ENCODE data around the gene RBM39. TPM values are rescaled to one million over a fixed set of nuclear protein-coding genes. Genes with fewer than 3 reads are reported as not detected.
"Not testable (repeated sequence)": the region's sequence is repeated elsewhere in the genome, so short reads cannot be mapped to it uniquely, and the experiment has no call there.

RBM39 gene
- total and polyA plus RNA-seq, 9 of the 15 experiments (the other 6 are each of a cell fraction or from before 2014, with no cell fraction given): 143 to 319 (median 228) TPM

GRCh38 chr20:35766843-35767242, 24.8 kb upstream of the RBM39 start:
- Histone ChIP-seq H3K4me1 (replicated peaks in 1 of 2; ENCODE audit: control insufficient read depth in 2 of 2, insufficient read depth in 2 of 2, low read length in 2 of 2) (peaks cover 9 to 22% of the 10 kb centered on the region in 2 experiments), H3K27me3 (ENCODE audit: control insufficient read depth in 2 of 2, insufficient read depth in 2 of 2, low read length in 2 of 2) (no peaks in the 10 kb centered on the region), H3K9me3 (replicated peaks; ENCODE audit: control insufficient read depth, insufficient read depth, low read depth, low read length) (no peaks in the 10 kb centered on the region), H4K20me1 (replicated peaks; ENCODE audit: control insufficient read depth, insufficient read depth, low read length) (no peaks in the 10 kb centered on the region), H3K36me3 (ENCODE audit: control insufficient read depth, insufficient read depth, low read length) (no peaks in the 10 kb centered on the region), H3K4me2 (ENCODE audit: insufficient read depth, low read length) (no peak overlapping the region), H3K4me3 (no peak overlapping the region), H2AFZ (ENCODE audit: low read depth, low read length) (0 out of 2 replicates have a peak overlapping the region, but pooled peaks have one; percentile 4), H3K9ac (ENCODE audit: insufficient read depth in 1 of 2, low read depth in 2 of 2, low read length in 2 of 2) (no peak overlapping the region), H3K27ac (ENCODE audit: extremely low read depth, low read depth, low read length) (no peak overlapping the region), H3K79me2 (ENCODE audit: control insufficient read depth, insufficient read depth, low read length) (no peaks in the 10 kb centered on the region), H3K9me1 (ENCODE audit: control insufficient read depth, insufficient read depth, low read length) (no peaks in the 10 kb centered on the region)
- 54% methylated on average over 4 of the region's 4 CpGs for WGBS (ENCODE audit: insufficient coverage, low coverage, missing lambda C conversion rate)
- FAIRE-seq (no peak), ATAC-seq (no peak), DNase-seq (ENCODE audit: extremely low read depth in 1 of 4, low spot score in 3 of 4) (no peak)
- intact Hi-C loops (cut with micrococcal nuclease) (no loop called here), in situ Hi-C loops (cut with MboI) (no loop called here)
- BruUV-seq (replicated peaks): no TSS peak
- CTCF ChIA-PET (ENCODE audit: low intra/inter-chr PET ratio): no interaction called here
- TF ChIP-seq RBM14 (IDR thresholded peaks at IDR 0.05; ENCODE audit: borderline replicate concordance, insufficient read depth, low read depth, low read length) (no peak), CREB5 (CRISPR knock-in tag; IDR thresholded peaks at IDR 0.05) (no peak), RBM25 (IDR thresholded peaks at IDR 0.05; ENCODE audit: low read depth, low read length, severe bottlenecking) (peak; percentile 15), ZNF121 (CRISPR knock-in tag; conservative IDR thresholded peaks at IDR 0.05) (peak; percentile 68), MYBL2 (IDR thresholded peaks at IDR 0.05; ENCODE audit: low read depth) (no peak), MYBL2 (CRISPR knock-in tag; IDR thresholded peaks at IDR 0.05; ENCODE audit: borderline replicate concordance) (no peak)
- POLR2A ChIA-PET: interaction anchor here (0.6 kb wide), 1 partner anchor 23 kb away, joined by 3 read pairs; no protein-coding TSS in a partner anchor

DNA sequence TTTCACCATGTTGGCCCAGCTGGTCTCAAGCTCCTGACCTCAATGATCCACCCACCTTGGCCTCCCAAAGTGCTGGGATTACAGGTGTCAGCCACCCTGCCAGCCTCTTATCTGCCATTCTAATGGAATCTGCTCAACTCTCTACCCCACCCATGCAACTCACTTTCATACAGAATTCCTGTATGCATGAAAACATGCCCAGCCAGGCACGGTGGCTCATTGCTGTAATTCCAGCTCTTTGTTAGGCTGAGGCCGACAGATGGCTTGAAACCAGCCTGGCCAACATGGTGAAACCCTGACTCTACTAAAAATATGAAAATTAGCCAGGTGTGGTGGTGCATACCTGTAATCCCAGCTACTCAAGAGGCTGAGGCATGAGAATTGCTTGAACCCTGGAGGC, 22.9 kb upstream of the RBM39 start:
- peaks cover 6 to 17% of the 10 kb centered on the region in 2 experiments; a peak in 3 of 5 replicates for H3K4me1 ChIP-seq (replicated peaks in 1 of 2; ENCODE audit: control insufficient read depth in 2 of 2, insufficient read depth in 2 of 2, low read length in 2 of 2)
- POLR2A ChIA-PET: interaction anchor here (0.6 to 1.5 kb wide), 3 partner anchors 23 to 563 kb away, joined by 3 read pairs; partner anchors contain the start of gene RBM39
- BruUV-seq (replicated peaks); H3K9me3 ChIP-seq (replicated peaks; ENCODE audit: control insufficient read depth, insufficient read depth, low read depth, low read length); H3K79me2 ChIP-seq (ENCODE audit: control insufficient read depth, insufficient read depth, low read length); H3K9ac ChIP-seq (ENCODE audit: insufficient read depth in 1 of 2, low read depth in 2 of 2, low read length in 2 of 2); H3K36me3 ChIP-seq (ENCODE audit: control insufficient read depth, insufficient read depth, low read length); H3K27ac ChIP-seq (ENCODE audit: extremely low read depth, low read depth, low read length); DNase-seq (ENCODE audit: extremely low read depth in 1 of 4, low spot score in 3 of 4); H2AFZ ChIP-seq (ENCODE audit: low read depth, low read length); ATAC-seq; FAIRE-seq; in situ Hi-C loops (cut with MboI); H3K4me2 ChIP-seq (ENCODE audit: insufficient read depth, low read length); H4K20me1 ChIP-seq (replicated peaks; ENCODE audit: control insufficient read depth, insufficient read depth, low read length); CTCF ChIA-PET (ENCODE audit: low intra/inter-chr PET ratio); intact Hi-C loops (cut with micrococcal nuclease); H3K27me3 ChIP-seq (ENCODE audit: control insufficient read depth in 2 of 2, insufficient read depth in 2 of 2, low read length in 2 of 2); H3K9me1 ChIP-seq (ENCODE audit: control insufficient read depth, insufficient read depth, low read length); H3K4me3 ChIP-seq: not testable (repeated sequence)
- WGBS (ENCODE audit: insufficient coverage, low coverage, missing lambda C conversion rate): 63% methylated on average over 2 of the region's 2 CpGs
